ENCODE results near the gene CDKAL1.

- TF ChIP-seq, protein P1, sequence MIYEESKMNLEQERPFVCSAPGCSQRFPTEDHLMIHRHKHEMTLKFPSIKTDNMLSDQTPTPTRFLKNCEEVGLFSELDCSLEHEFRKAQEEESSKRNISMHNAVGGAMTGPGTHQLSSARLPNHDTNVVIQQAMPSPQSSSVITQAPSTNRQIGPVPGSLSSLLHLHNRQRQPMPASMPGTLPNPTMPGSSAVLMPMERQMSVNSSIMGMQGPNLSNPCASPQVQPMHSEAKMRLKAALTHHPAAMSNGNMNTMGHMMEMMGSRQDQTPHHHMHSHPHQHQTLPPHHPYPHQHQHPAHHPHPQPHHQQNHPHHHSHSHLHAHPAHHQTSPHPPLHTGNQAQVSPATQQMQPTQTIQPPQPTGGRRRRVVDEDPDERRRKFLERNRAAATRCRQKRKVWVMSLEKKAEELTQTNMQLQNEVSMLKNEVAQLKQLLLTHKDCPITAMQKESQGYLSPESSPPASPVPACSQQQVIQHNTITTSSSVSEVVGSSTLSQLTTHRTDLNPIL (CRISPR knock-in tag; IDR thresholded peaks at IDR 0.05; ENCODE audit: low read depth), result no peak
- TF ChIP-seq, protein P2, sequence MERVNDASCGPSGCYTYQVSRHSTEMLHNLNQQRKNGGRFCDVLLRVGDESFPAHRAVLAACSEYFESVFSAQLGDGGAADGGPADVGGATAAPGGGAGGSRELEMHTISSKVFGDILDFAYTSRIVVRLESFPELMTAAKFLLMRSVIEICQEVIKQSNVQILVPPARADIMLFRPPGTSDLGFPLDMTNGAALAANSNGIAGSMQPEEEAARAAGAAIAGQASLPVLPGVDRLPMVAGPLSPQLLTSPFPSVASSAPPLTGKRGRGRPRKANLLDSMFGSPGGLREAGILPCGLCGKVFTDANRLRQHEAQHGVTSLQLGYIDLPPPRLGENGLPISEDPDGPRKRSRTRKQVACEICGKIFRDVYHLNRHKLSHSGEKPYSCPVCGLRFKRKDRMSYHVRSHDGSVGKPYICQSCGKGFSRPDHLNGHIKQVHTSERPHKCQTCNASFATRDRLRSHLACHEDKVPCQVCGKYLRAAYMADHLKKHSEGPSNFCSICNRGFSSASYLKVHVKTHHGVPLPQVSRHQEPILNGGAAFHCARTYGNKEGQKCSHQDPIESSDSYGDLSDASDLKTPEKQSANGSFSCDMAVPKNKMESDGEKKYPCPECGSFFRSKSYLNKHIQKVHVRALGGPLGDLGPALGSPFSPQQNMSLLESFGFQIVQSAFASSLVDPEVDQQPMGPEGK (CRISPR knock-in tag; IDR thresholded peaks at IDR 0.05; ENCODE audit: borderline replicate concordance), result no peak
- TF ChIP-seq TOX (CRISPR knock-in tag; IDR thresholded peaks at IDR 0.05; ENCODE audit: borderline replicate concordance) (no peak), ESRRG (CRISPR knock-in tag; IDR thresholded peaks at IDR 0.05) (no peak), ISL1 (CRISPR knock-in tag; IDR thresholded peaks at IDR 0.05) (no peak)
Measured at GRCh38 chr6:20778912-20779311, 244.7 kb downstream of the CDKAL1 start.

Data from SK-N-SH treated with all-trans-retinoic acid at 6 μM for 48 hours (cell line).